GDM1 (cell line): ENCODE results near the gene C2orf15.
"Not testable (repeated sequence)": the region's sequence is repeated elsewhere in the genome, so short reads cannot be mapped to it uniquely, and the experiment has no call there.

ENCODE experiments used
- DNase-seq: peaks from one replicate; lab custom pipeline; 2025; lab: John Stamatoyannopoulos, UW

C2orf15 gene

GRCh38 chr2:99166218-99166617 is 24.7 kb downstream of the C2orf15 start:
- DNase-seq: no peak

GRCh38 chr2:99169534-99169933 is 28.0 kb downstream of the C2orf15 start:
- DNase-seq: no peak

- no peak for DNase-seq
Observed at GRCh38 chr2:99171377-99172140, 30.1 kb downstream of the C2orf15 start.

- peak; percentile 86 for DNase-seq
Observed at GRCh38 chr2:99180755-99181623, 39.5 kb downstream of the C2orf15 start, which contains the start of the genes MITD1 and MRPL30. TSS of gene MITD1 (minus strand) at chr2:99181058. CDS start at chr2:99180981, 77 bp downstream. TSS of gene MRPL30 (plus strand) at chr2:99181184. CDS start at chr2:99186204, 5,020 bp downstream.

GRCh38 chr2:99181624-99182000 is 40.1 kb downstream of the C2orf15 start:
- DNase-seq: no peak

- DNase-seq: no peak
Observed at GRCh38 chr2:99183025-99183424, 41.5 kb downstream of the C2orf15 start.

GRCh38 chr2:99184811-99185210 is 43.3 kb downstream of the C2orf15 start:
- DNase-seq: no peak

GRCh38 chr2:99187011-99187410 is 45.5 kb downstream of the C2orf15 start:
- no peak for DNase-seq

- DNase-seq: no peak
Observed at GRCh38 chr2:99188357-99188756, 46.9 kb downstream of the C2orf15 start.

GRCh38 chr2:99190548-99190947 is 49.0 kb downstream of the C2orf15 start:
- no peak for DNase-seq

GRCh38 chr2:99192364-99192763 is 50.9 kb downstream of the C2orf15 start:
- not testable (repeated sequence) for DNase-seq

GRCh38 chr2:99198103-99198841 is 56.8 kb downstream of the C2orf15 start:
- DNase-seq: no peak

- no peak for DNase-seq
Observed at GRCh38 chr2:99200076-99200800, 58.7 kb downstream of the C2orf15 start.
